HG03439 (cell line): ENCODE measurements around the gene TRPV5.

Source experiments
- ATAC-seq: cut with Tn5 transposase; IDR thresholded peaks from one replicate; pipeline ENCODE4 v1.9.1; 2021; ENCODE audit warnings: mild to moderate bottlenecking, moderate library complexity; ENCODE audit not compliant: unreplicated experiment

TRPV5 gene

DNA sequence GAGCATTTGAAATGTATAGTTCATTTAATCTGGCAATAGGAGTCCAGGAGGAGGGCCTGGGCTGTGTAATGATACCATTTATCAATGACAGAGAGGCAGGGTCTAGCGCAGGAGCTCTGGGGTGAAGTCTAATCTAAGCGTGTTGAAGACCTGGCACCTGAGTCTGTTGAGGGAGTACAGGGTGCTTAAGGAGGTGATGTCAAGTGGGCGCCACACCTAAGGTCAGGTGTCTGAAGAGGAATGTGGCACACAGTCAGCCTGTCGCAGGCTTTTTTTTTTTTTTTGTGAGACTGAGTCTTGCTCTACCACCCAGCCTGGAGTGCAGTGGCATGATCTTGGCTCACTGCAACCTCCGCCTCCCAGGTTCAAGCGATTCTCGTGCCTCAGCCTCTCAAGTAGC, 8.0 kb upstream of the TRPV5 start:
- ATAC-seq: no peak

DNA sequence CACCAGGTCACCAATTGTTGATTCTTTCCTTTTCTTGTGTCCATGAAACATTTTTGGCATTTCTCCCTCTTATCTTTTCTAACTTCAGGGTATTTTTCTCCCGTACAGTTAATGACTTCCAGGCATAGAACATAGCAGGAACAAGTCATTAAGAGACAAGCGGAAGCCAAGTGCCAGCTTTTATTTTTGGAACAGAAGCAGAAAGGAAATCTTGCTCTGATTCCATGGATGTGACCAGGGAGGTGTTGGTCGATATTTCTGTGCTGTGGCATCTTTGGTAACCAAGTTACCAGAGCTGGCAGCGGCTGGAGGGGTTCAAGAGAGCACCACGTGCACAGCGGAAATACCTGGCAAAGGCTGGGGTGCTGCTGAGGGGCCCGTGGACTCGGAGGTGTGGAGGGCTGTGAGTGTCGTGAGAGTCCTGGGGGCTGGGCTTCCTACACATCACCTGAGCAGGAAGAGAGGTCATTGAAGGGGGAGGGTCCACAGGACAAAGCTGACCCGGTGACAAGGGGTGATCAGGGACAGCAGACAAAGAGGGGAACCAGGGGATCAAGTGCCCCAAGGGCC, 7.5 kb upstream of the TRPV5 start:
- no peak for ATAC-seq

DNA sequence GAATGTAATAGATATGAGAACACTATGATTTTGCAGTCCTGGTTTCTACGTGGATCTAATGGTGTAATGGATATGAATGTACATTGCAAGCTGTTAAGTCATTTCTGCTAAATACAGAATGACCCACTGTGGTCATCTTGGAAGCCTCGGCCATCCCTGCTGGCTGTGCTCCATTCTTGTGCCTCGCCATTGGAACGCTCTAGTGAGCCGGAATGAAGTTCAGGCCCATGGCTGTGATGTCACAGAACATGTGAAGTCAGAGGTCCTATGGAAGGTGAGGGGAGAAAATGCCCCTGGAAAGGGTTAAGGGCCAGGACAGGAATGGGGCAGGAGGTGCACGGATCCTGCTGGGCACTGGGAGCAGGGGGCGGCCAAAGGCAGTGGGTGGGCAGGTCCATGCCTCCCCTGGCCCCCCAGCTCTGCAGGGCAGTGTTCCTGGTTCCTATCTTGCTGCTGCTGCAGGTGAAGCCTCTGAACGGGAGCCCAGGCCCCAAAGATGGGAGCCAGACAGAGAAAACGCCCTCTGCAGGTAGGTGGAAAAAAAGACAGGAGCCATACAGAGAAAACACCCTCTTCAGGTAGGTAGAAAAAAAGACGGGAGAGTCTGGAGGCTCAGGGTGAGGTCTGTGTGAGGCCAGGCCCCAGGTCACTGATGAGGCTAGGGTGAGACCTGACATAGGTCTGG, 5.8 kb upstream of the TRPV5 start, which contains the start of gene LLCFC1:
TSS of gene LLCFC1 (plus strand) at position 259 of the 685 bp plus-strand sequence. CDS start at position 397, 138 bp downstream.
- ATAC-seq: no peak

DNA sequence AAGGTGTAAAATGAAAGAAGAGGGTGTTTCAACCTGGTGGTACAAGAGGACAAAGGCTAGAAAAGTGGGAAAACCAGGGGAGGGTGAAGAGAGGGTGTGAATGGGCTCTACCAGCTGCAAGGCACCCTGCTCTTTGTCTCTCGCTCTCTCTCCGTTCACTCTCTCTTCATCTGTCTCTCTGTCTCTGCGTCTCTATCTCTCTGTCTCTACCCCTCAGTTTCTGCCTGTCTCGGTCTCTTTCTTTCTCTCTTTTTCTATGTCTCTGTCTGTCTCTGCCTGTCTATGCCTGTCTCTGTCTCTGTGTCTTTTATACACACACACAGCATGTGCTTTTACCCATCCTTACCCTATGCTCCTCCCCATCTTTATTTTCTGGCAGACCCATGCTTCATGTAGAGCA, 5.1 kb upstream of the TRPV5 start:
- ATAC-seq: no peak

DNA sequence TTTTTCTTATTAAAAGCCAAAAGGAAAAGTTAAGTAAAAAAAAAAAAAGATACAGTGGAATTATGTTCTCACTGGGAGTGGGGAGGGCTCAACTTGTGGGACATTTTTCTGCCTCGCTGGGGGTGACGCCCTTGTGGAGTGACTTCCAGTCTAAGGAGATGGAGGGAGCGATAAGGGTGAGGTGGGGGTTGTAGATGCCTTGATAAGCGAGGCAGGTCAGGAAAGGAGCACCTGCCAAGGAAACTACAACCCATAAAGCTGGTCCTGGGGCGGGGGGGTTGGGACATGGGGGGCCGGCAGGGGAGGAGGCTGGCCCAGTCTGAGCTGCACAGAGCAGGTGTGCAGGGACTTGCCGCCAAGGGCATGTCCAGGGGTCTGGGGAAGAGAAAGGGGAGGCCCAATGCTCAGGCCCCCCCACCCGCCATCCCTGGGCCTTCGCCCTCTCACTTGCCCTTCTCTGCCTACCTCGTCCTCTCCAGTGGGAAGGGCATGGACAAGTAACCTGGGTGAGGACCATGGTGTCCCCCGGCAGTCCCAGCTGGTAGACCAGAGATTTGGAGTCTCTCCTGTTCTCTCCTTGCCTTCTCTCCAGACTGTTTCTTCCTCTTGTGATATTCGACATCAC, 2.5 kb upstream of the TRPV5 start:
- ATAC-seq: no peak

DNA sequence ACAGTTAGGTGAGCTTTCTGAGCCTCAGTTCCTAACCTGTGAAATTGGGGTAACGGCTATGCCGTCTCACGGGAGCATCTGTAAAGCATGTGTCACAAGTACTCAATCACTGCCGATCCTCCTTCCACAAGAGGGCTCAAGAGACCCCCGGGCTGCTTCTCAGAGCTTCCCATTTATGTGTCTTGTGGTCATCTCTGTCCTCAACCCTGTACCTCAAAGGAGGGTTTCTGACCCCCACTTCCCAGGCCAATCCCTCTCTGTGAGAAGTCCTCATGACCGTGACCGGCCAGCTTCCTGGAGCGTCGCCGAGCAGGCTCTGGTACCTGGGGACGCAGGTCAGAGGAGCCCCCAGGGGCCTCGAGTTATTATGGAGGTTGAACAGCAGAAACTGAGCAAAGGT, 510 bp upstream of the TRPV5 start:
- ATAC-seq: no peak

DNA sequence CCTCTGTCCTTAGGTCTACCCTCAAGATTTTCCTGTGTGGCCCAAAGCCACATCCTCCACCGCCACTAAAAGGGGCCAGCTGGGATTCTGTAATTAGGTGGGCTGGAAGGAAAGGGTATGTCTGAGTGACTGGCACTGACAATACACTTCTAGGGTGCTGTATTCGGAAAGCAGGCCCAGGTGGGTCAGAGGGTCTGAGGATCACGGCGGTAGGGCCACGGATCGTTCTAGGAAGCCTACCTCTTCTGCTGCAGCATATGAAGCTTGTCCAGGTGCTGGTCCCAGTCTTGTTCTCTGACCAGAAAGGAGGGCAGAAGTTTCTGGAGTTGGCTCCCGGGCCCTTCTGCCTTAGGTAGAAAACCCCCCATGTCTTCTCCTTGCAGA, 462 bp downstream of the TRPV5 start:
- ATAC-seq: no peak

DNA sequence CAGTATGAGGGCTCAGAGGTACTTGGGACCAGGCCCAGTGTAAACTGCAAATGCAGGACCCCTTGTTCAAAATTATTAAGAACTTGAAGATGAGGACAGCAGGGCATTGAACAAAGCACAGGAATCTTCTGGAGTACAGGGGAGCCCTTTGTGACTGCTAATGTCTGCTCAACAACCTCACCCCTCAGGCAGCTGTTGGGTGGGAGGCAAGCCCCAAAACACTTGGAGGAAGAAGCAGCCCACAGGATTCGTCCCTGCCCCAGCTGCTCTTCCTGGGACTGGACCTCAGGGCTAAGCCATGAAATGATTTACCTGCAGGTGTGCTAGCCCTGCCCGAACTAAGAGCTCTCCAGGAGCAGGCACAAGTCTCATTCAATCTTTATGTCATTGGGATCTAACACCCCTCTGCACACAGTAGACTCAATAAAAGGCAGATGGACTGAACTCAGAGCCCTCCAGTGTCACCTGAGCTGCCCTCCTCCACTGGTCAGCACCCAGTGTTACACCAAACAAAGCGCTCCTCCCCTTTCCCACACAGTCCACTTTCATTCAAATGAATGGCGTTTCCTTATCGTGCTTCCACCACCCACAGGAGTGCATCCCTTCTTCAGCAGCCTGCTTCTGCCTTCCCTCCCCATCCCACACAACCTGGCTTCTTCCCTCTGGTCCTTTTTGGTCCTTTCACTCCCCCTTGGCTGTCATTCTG, 1.0 kb downstream of the TRPV5 start:
- ATAC-seq: no peak

DNA sequence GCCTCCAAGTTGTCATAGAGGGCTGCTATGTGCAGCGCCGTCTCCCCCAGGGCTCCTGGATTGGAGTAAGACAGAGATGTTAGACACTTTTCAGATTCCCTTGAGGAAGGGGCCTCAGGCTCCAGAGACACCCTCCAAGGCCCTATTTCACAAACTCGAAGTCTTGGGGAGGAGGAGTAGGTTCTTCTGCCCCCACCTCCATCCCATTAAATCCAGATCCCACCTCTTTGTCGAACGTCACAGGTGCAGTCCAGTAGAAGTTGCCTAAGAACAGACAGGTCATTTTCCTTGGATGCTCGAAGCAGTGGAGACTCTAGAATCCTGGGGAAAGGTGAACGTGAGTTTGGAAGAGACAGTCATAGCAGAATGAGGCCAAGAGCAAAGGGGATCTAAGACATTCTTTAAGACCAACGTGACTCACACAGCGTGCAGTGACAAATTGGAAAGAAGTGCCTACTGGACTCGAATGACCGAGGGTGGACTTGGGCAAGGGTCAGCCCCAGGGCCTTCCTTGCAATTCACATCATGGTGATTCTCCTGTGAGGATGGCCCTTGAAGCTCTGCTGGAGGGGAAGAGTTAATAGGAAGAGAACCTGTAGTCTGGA, 3.3 kb downstream of the TRPV5 start:
- no peak for ATAC-seq

DNA sequence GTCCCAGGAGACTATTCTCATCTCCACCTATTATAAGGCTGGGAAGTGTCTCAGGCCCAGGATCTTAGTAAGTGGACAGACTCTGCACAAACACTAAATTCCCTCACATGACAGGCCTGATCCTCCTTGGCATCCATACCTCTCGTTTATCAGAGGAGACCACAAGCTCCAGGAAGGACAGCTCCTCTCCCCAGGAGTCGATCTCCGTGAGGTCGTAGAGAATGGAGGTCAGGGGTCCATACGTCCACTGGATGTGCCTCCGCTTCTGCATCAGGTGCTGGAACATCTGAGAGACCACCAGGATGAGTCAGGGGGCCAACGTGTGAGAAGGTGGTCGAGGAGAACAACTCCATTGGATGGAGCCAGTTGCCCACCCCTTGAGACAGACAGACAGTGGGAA, 5.6 kb downstream of the TRPV5 start:
- no peak for ATAC-seq

DNA sequence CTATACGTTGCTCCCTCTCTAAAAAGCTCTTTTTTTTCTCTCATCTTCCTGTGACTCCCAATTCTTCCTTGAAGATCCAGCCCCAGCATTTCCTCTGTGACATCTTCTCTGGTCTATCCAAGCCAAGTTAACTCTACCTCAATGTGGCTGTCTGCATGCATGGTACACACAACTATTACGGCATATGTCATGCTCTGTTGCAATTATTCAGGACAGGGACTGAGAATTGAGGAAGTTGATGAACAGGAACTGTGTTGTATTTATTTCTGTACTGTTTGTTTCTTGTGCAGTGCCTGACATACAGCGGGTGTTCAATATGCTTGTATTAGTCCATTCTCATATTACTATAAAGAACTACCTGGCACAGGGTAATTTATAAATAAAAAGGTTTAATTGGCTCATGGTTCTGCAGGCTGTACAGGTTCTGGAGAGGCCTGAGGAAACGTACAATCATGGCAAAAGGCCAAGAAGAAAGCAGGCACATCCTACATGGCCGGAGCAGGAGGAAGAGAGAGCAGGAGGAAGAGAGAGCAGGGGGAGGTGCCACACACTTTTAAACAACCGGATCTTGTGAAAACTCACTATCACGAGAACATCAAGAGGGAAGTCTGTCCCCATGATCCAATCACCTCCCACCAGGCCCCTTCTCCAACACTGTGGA, 6.3 kb downstream of the TRPV5 start:
- ATAC-seq: no peak

DNA sequence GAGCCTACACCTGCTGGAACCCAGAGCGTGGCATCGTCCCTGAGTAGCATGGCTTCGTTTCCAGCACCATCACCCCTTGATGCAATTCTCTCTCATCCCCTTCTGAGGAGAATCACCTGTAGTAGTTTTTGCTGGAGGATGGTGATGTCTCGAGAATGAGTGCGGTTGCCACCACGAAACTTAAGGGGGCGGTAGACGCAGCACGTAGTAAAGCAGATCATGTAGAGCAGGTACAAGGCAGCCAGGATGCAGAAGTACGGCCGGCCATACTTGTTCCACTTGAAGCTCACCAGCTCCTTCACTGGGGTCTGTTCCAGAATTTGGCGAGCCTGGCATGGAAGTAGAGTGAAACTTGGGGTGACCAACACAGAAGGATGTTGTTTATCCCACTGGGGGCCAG, 8.1 kb downstream of the TRPV5 start:
- ATAC-seq: no peak

DNA sequence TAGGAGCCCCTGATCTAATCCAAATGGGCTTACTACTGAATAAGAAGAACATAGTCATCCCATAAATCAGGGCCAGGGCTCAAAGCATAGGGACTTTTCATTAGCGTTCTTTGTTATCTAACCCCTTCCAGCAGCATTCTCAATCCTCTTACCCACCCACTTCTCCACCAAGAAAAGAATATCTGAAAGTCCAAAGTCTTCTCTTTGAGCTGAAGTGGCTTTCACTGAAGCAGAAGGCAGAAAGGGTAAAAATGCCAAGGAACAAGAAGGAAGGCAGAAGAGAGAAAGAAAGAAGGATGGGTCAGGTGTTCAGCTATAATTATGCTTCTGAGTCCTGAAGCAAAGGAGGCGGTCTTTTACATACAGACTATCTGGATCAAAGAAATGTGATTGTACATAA, 10.2 kb downstream of the TRPV5 start:
- ATAC-seq: no peak

DNA sequence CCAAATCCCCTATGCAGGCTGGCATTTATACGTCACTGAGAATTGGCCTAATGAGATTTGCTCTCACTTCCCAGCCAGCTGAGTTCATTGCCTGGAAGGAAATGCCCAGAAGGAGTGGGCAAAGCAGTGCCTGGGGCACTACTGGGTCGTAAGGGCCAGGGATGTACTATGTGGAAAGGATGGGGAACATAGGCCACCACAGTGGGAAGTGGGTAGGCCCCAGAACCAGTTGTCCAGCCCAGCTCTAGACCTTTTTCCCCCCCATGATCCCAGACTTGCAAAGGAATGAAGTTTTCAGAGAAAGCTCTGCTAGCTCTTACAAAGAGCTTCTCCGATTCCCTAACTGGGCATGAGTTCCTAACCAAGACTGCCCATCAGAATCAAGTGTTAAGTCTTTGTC, 13.9 kb downstream of the TRPV5 start:
- no peak for ATAC-seq

DNA sequence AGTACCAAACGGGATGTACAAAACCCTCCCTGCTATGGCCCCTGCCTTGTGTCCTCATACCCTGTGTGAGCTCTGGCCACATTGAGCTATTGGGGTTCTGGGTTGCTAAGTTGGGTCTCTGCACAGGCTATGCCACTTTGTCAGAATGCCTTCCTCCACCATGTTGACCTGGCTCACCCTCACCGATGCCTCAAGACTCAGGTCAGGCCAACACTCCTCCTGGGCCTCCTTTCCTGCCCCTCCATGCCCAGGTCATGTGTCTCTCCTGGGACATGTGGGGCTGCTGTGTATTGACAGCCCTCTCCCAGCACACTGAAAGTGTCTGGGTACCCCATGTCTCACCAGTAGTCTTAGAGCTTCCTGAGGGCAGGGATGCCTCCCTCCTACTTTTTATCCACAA, 14.6 kb downstream of the TRPV5 start:
- ATAC-seq: no peak

DNA sequence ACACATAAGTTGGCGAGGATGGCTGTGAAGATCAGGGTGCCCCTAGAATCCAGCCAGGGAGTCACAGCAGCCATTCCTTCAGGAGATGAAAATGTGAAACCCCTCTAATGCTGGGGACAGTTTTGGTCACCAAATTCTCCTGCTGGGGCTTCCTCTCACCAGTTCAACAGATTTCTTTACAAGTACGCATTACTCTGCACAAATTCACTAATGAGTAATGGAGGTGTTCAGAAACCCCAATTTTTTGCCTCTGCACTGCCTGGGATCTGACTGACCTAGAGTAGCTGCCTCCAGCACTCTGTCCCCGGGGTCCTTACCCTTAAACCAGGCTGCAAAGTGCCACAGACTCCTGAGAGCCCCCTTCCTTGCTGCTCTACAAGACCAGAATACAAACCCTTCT, 16.1 kb downstream of the TRPV5 start:
- no peak for ATAC-seq

DNA sequence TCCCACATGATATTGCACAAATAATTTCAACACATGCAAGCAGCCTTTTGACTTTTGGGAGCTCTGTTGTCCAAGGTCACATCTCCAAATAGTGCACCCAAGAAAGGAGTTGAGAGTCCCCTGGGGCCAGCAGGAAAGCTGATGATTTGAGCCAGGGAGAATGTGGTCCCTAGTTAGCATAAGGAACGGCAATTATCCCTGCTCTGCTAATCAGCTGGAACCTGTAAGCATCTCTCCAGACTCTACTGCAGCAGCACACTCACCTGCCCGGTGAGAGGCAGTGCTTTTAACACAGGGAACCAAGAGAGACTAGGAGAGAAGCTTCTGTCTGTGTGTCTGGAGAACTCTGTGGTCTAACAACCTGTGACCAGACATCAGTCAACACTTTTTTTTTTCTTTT, 17.0 kb downstream of the TRPV5 start:
- no peak for ATAC-seq

DNA sequence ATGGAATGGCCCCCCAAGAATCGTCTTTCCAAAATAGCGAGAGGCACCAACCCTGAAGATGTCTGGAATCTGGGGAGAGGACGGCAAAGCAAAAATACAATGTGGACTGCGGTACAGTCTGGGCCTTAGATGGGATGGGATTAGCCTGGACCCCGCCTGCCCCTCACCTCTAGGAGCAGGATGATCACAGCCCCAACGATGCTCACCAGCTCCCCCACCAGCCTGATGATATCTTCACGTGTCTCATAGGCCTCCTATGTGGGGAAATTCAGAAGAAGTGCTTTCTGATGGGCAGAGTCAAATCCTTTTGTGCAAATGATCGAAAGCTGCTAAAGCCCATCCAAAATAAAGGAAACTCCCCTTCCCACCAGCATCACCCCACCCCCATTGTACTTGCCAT, 18.2 kb downstream of the TRPV5 start:
- ATAC-seq: no peak

DNA sequence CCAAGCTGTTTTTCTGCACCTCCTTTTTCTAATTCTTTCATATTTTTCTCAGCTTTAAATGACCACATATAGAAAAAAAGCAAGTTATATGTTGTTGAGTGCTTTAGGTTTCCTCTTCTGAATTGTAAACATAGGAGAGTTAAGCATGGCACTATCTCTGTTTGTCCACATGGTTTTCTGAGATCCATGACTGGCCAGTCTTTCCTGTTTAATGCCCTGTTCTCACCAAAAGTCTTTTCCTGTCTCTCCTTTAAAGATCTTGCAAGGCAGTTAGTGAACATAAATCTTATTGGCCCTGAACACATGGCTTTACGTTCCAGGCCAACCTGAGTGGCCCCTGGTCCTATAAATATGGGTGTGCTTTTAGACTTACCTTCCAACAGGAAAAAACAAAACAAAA, 19.4 kb downstream of the TRPV5 start:
- ATAC-seq: no peak

DNA sequence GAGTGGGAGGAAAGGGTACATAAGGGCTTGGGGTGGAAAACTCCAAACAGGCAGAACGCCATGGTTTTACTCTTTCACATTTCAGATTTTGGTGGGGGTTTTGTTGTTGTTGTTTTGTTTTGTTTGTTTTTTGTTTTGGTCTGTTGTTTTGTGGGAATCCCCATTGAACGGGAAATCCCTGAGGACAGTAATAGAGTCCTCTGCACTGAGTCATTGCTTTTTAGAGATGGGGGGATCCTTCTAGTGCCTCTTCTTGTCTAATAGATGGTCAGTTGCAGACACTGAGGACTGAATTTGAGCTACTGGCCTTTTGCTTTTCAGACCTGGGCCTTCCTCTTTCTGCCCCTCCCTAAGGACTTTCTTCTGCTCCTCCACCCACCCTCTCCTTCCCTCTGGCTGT, 20.0 kb downstream of the TRPV5 start:
- ATAC-seq: no peak

DNA sequence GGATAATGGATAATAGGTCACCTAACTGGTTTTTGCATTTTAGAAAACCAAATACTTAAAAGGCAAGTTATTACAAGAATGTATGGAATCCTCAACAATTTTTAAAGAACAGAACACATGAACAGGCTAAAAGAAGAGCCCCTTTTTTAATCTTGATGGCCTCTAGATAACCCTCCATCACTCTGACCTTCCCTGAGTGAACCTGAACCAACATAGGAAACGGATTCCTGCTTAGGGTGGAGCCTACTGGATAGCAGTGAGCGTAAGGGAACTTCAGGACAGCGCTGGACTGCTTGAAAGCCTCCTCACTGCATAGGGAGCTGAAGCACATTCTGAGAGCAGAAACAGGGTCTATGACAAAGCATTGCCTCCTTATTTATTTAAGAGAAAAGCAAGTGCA, 20.5 kb downstream of the TRPV5 start:
- no peak for ATAC-seq
